Measurements from ENCODE around the gene LMO4.

The LMO4 gene

GRCh38 chr1:87325982-87326738 is 2.5 kb upstream of the LMO4 start:
- Histone ChIP-seq H3K27ac (no peak overlapping the region), H3K4me3 (no peak overlapping the region)

GRCh38 chr1:87327376-87328271 is 1.1 kb upstream of the LMO4 start:
- peak overlapping the region in 20 of 21 experiments; percentile 86 to 97 (median 92) for H3K27ac ChIP-seq
- H3K4me3 ChIP-seq, result peak overlapping the region; percentile 66 to 86 (median 78)

GRCh38 chr1:87329051-87329525 is 408 bp downstream of the LMO4 start:
- peak overlapping the region; percentile 66 to 86 (median 78) for H3K4me3 ChIP-seq

DNA sequence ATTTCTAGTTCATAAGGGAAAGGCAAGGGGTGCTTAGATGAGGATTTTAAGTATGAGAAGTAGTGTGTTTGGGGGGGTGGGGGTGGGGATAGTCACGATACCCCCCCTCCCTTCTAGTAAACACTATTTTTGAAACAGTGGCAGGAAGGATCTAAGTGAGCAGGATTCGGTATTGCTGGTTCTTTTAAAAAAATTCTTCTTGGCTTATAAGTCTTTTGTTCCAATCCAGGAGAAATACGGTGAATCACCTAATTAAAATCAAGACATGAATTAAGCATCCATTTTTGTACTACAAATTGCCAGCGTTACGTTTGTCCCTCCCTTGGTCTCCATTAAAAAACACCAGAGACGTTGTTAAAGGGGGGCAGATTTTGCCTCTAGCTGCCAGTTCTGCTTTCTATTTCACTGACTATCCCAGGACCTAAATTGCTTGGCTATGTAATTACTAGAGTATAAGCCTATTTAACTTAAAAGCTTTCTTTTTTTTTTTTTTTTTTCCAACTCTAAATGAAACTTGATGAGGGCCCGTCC is 911 bp downstream of the LMO4 start:
- Histone ChIP-seq H3K27ac (peak overlapping the region; percentile 87 to 98 (median 93)), H3K4me3 (peak overlapping the region; percentile 66 to 86 (median 78))

More at GRCh38 chr1:87329051-87329525, 408 bp downstream of the LMO4 start:
- peak overlapping the region; percentile 87 to 98 (median 93) for H3K27ac ChIP-seq

DNA sequence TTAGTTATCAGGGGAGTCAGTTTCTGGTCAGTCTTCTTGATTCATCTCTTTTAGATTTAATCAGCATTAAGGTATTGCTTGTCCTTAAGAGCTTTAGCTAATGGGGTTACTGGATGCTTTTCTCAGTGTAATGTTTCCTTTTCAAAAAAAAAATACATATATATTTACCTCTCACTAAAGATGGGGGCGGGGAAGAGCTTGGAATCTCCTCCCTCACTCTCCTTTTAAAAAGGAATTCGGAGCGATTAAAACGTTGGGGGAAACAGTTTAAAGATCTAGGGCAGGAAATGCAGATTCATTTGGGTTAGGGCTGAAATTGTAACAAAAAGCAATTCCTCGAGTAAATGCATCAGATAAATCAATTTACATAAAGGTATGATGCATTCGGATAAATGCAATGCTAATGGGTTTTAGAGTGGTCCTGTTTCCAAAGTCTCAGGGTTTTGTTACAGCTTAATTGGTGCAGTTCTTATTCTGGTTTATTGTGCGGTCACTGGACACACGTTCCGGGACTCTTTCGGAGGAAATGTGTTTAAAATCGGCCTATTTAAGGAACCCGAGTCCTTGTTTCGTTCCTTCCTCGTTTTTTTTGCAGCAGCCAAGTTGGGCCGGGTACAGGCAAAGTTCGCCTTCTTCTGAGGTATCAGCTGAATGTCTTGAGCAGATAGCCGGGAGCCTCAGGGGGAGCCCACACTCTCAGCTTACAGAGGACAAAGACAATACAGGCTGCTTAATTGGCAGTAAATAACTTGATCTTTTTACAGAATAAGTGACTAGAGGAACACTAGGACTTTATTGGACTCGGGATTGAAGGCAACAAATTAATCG is 1.6 kb downstream of the LMO4 start:
- H3K4me3 ChIP-seq, result peak overlapping the region; percentile 66 to 86 (median 78)
- peak overlapping the region in 20 of 21 experiments; percentile 46 to 98 (median 94) for H3K27ac ChIP-seq

DNA sequence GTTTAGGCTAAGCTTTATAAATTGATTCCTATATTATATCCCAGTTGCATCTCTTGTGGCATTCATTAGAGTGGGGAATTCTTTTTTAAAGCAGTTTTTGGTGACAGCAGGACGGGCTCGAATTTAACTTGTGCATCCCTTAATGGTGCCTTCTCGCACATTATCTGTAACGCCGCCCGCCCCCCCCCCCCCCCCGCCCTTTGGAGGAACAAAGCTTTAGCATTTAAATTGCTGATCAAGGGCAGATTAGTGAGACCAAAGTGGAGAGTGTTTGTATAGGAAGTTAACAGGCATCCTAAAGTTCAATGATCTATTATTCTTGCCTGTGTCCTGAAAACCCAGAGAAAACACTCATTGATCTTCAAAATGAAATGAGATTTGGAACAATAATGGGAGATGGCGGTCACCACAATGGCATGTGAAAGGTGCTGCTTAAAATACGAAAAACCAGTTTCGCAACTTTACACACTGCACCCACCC is 2.2 kb downstream of the LMO4 start:
- peak overlapping the region in 20 of 21 experiments; percentile 82 to 98 (median 94) for H3K27ac ChIP-seq
- peak overlapping the region; percentile 66 to 86 (median 78) for H3K4me3 ChIP-seq

GRCh38 chr1:87331365-87332241 is 2.9 kb downstream of the LMO4 start:
- peak overlapping the region in 20 of 21 experiments; percentile 82 to 98 (median 94) for H3K27ac ChIP-seq

GRCh38 chr1:87333692-87334347 is 5.1 kb downstream of the LMO4 start:
- peak overlapping the region in 20 of 21 experiments; percentile 78 to 97 (median 92) for H3K27ac ChIP-seq

More at GRCh38 chr1:87331365-87332241, 2.9 kb downstream of the LMO4 start:
- H3K4me3 ChIP-seq, result peak overlapping the region; percentile 66 to 86 (median 78)

DNA sequence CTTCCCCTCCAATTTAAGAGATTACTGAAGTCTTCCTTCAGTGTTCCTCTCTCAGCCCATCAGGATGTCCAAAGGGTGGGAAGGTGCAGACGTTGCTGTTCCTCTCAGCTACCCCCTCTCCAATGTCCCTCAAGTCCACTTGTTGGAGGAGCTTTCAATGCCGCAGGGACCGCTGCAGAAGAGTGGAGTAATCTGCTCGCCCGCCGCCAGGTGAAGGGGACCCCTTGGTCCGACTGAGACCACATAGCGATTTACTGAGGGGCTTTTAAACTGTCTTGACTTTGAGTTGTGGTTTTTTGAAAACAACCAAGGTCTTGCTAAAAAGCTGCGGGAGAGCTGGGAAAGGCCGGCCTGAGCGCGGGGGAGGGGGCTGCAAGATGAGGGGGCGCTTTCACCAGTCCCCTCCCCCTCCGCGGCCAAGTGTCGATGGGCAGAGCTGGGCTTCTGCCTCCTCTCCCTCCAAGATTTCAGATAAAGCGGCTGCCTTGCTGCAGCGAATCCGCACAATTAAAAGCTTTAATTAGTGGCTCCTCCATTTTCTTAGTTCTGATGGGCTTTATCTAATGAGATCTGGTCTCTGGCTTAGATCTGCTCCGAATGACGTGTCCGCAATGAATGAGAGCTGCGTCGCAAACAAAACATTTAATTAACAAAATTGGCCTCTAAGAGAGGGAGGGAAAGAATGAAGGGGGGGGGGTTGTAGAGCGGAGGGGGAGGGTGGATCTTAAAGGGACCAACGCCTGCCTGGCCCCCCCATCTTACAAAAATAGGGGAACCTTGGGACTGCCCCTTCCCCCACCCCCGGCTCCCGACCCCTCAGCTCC is 5.9 kb downstream of the LMO4 start:
- Histone ChIP-seq H3K4me3 (peak overlapping the region; percentile 40 to 86 (median 56)), H3K27ac (peak overlapping the region; percentile 75 to 97 (median 91))

More at GRCh38 chr1:87333692-87334347, 5.1 kb downstream of the LMO4 start:
- peak overlapping the region; percentile 50 to 86 (median 66) for H3K4me3 ChIP-seq

DNA sequence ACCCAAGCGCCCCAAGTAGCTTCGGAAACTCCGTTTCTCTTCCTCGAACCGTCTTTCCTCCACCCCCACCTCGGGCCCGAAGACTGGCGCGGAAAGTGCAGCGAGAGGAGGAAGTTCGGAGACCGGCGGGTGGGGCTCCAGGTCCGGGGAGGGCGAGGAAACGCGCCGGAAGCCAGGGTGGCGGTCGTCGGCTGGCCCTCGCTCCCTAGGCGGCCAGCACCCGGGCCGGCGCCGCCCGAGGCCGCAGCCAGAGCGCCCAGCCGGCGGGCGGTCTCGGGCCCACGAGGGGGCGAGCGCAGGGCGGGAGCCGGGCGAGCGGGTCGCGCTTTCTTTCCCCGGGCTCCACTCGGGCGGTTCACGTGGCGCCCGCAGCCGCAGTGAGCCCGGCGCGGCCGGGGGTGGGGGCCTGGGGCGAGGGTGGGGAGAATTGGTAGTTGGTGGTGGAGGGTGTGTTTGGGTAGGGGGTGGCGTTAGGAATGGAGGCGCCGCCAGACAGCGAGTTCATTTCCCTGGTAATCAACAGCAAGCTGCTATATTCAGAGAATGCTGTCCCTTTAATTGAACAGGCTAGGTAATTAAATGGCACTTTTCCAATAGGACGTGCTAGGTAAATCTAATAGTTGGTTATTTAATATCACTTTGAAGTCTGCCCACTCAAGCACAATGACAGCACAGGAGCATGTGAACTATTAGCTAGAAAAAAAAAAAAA is 6.7 kb downstream of the LMO4 start:
- peak overlapping the region; percentile 75 to 97 (median 91) for H3K27ac ChIP-seq
- H3K4me3 ChIP-seq, result peak overlapping the region; percentile 40 to 86 (median 56)

DNA sequence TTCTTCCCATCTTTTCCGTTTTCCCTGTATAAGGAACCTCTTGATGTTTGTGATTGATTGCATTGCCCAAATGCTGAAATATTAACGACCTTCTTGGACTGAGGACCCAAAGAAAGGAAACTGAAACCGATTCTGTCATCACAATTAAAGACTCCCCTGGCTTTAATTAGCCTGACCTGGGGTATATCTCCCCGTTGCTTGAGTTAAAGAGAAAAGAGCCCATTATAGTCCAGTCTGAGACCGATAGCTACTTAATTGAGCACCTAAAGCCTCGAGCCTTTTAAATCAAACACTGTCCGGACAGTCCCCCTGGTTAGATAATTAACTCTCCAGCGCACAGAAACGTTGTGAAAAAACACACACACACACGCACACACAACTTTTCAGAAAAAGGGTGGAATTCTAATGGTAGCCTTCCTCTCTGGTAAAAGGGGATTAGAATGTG is 8.0 kb downstream of the LMO4 start:
- peak overlapping the region in 4 of 7 experiments; percentile 2 to 75 (median 38) for H3K4me3 ChIP-seq
- peak overlapping the region in 11 of 21 experiments; percentile 18 to 97 (median 60) for H3K27ac ChIP-seq

DNA sequence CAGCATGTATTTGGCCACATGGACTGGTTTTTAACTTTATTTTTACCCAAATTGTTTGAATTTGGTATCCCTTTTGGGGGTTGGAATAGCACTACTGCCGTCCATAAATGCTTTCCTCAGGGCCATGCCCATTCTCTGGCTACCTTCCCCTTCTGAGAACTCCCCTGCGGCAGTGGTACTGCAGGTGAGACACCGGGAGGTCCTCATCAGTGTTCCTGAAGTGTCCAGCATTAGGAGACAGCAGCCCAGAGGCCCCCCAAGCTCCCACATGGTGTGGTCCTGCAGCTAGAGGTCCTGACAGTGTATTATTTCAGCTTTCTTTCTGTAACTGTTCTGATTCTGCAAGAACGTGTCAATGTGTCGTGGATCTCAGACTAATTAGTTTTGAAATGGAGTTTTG is 8.9 kb downstream of the LMO4 start:
- peak overlapping the region in 4 of 21 experiments; percentile 9 to 97 (median 52) for H3K27ac ChIP-seq
- H3K4me3 ChIP-seq, result no peak overlapping the region

DNA sequence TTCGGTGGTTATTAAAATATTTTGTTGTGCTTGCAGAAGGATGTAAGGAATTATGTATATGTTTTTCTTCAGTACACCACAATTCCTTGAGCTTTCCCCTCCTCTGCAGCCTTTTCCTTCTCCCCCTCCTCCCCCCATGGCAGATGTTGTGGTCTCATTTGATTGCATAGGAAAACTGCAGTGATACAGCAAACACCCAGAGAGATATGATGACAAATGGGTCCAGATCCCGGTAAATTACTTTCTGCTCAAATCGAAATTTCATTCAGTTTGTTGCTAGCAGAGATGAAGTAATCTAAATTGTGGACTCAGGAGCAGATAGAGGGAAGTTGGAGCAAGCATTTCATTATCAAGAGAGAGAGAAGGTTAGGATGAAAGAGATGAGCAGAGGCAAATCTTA is 9.9 kb downstream of the LMO4 start:
- Histone ChIP-seq H3K27ac (no peak overlapping the region), H3K4me3 (no peak overlapping the region)

DNA sequence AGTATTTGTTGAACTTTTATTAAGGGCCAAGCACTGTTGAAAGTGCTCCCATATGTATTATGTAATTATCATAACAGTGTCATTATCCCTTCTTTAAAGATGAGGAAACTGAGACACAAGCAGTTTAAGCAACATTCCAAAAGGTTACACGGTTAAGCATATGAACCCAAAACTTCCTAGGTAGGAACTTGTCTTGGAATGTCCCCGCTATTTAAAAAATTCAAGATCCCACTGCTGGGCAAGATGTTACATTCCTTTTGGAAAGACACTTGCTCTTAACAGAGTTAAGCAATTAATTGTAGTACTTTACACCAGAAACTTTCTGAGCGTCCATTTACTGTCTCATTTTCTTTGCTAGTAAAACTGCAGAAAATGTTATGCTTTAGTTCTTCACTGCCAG is 15.6 kb downstream of the LMO4 start:
- H3K4me3 ChIP-seq, result no peak overlapping the region
- H3K27ac ChIP-seq, result no peak overlapping the region

DNA sequence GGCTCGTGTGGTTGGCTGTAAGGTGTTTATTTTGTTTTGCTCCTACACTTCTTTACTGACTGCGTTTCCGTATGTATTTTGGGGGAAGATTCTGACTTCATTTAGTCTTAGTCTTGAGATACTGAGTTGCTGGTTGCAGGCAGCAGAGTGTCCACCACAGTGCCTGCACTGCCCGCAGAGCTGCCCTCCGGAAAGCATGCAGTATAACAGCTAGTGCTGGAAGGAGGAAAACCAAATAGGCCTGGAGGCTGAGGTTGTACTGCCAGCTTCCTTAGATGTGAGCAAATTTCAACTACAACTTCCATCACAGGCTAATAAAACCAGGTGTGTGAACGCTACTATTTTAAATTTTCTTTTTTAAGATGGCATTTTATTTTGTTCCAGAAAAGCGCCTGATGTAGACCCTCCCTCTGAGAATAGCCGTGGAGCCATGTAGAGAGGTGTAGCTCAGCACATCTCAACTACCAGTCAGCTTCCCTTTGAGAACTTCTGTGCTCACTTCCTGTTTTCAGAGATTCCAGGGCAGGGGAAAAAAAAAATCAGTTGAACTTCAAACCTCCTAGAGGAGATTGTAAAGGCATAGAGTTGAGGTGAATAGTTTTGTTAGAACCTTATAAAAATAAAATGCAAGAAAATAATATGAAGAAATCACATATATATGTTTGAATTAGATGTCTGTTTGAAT is 17.6 kb downstream of the LMO4 start:
- Histone ChIP-seq H3K27ac (no peak overlapping the region), H3K4me3 (no peak overlapping the region)

Data from skin epidermis (tissue), 12 donors.